Stimulated activated CD8-positive, alpha-beta memory T cell treated with anti-CD3 and anti-CD28 coated beads, Interleukin-7, amount 100 ng/mL, for 48 hours (primary cell): ENCODE results near the gene NRXN3.
"Not testable (repeated sequence)": the region's sequence is repeated elsewhere in the genome, so short reads cannot be mapped to it uniquely, and the experiment has no call there.

Experiments
- DNase-seq, 2 donors: peaks; one replicate each; pipeline ENCODE4 v3.0.0-alpha.2; 2020; ENCODE audit warnings: low read depth in 1 of 2; ENCODE audit errors: extremely low read depth in 1 of 2

Gene NRXN3

DNA sequence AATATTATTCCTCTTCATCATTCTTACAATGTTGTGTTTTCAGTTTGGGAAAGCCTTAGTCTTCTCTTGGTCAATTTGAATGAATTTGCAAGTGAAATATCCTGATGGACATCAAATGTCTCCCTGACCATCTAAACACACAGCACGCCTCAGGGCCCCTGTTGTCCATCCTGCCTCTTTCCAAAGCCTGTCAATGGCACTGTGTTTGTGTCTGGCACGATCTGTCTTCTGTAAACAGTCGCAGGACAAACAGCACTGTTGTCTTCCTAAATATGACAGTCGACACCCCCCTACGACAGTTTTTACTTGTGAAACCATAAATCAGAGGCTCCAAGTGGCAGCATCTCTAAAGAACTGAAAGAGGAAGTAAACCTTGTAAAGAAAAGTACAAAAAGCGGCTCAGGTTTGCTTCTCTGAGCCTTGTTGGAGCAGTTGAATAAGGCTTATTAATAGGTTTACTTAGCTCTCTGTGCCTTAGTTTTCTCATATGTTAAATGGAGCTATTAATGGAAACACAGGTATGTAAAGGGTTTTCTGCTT is 285.8 kb downstream of the NRXN3 start:
- DNase-seq: no peak

GRCh38 chr14:78469947-78470346 is 299.8 kb downstream of the NRXN3 start:
- DNase-seq: no peak

DNA sequence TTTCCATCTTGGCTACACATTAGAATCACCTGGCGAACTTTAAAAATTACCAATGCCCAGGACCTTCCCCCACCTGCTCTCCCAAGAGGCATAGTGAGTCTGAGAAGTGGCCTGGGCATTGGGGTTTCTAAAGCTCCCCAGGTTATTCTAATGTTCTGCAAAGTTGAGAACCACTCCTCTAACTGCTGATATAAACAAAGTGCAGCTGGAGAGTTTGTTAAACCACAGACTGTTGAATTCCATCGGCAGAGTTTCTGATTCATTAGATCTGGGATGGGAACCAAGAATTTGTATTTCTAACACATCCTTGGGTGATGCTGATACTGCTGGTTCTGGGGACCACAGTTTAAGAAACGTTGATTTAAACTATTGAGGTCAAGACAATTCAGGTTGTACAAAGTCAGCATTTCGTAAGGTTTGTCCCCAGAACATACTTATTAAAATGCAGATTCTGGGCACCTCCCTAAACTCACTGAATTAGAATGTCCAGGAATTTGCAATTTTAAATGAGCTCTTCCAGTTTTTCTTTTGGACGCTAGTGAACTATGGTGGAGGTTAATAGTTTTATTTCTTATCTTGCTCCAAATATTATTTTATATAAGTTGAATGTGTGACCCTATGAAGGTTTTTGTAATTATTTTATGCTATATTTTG is 309.1 kb downstream of the NRXN3 start:
- no peak for DNase-seq

- DNase-seq: no peak
Measured at GRCh38 chr14:78484028-78484427, 313.9 kb downstream of the NRXN3 start.

DNA sequence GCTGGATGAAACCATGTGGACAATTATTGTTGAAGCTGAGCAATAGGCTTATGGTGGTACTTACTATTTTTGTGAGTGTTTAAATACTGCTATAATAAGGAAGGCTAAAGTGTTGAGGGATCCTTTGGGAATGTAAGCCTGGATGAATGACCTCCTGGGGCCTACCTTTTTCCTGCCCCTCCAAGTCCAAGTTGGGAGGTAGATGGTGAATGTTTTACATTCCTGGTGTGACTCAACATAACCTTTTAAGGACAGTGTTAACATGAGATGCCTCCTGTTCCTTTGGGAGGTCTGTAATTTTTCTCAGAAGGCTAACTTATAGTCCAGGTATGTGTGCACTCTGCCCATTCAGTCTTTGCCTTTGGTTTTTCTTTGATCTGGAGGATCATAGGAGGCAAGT is 315.9 kb downstream of the NRXN3 start:
- DNase-seq: no peak

GRCh38 chr14:78486621-78487020 is 316.4 kb downstream of the NRXN3 start:
- no peak for DNase-seq

- DNase-seq: not testable (repeated sequence)
Measured at GRCh38 chr14:78487573-78487972, 317.4 kb downstream of the NRXN3 start.

DNA sequence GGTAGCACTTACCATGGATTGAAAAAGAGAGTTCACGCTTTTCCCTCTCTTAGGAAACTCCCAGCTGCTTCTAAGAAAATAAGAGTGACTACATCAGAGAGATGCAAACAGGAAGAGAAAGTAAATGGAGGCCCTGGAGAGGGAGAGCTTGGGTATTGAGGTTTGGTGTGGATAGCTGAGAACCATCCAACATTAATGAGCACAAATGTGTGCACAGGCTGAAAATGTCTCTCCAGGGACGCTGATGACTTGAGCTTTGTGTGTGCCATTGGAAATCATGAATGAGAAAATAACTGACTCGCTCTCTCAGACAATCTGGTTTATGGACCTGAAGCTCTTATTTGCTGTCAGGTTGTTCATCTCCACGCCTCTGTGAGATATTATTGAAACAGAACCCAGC is 318.8 kb downstream of the NRXN3 start:
- DNase-seq: no peak

DNA sequence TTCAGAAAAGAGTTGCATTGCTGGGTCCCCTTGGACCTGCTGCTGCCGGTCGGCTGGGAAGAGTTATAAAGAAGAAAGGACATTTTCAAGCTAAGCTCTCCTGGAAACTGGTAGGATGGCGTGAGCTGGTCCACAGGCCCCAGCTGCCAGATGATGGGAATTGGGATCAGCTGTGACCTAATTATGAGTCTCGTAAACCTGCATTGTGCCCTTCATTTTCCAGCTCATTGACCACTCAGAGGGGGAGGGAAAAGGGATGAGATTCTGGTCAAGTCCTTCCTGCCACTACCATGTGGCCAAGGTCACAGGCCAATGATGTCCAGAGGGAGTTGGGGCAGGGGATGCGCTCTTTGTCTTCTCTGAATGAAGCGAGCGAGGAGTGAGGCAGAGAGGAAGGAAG is 320.9 kb downstream of the NRXN3 start:
- no peak for DNase-seq

DNA sequence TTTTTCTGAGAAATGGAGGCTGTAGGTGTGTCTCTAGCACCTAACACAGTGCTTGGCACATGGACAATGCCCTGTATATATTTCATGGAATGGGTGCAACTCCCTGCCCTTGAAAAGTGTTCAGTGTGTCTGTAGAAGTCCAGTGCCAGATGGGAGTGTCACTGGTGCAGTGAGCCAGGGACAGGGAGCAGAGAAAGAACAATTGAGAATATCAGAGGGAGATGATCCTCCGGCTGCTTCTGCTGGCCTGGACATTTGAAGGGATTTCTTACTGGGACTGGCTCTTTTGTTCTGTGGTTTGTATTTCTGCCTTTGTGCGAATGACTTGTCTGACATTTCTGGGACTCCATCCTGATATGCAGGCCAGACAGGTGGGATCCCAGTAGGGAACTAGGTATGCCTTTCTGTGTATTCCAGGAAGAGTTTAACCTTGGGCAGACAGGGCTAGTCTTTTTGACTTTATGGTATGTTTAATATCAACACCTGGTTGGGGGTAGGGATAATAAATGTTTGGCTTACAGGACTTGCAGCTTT is 328.0 kb downstream of the NRXN3 start:
- no peak for DNase-seq

DNA sequence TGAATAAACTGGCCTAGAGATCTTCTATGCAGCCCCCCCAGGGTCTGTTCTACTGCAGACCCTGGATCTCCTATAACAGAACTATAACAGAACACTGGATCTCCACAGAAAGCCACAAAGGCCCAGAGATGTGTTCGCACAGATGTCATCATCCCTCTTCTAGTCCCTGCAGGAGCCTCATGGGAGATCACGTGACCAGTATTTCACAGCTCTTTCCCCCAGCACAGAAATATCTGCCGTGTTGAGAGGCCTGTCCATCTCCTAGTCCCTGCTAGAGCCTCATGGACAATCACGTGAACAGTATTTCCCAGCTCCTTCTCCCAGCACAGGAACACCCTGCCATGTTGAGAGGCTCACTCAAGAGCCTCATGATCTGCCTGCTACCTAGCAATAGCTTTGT is 331.7 kb downstream of the NRXN3 start:
- DNase-seq: no peak

- no peak for DNase-seq
Measured at GRCh38 chr14:78508023-78508422, 337.9 kb downstream of the NRXN3 start.

- no peak for DNase-seq
Measured at GRCh38 chr14:78509516-78509915, 339.3 kb downstream of the NRXN3 start.

- no peak for DNase-seq
Measured at GRCh38 chr14:78512021-78512420, 341.8 kb downstream of the NRXN3 start.

DNA sequence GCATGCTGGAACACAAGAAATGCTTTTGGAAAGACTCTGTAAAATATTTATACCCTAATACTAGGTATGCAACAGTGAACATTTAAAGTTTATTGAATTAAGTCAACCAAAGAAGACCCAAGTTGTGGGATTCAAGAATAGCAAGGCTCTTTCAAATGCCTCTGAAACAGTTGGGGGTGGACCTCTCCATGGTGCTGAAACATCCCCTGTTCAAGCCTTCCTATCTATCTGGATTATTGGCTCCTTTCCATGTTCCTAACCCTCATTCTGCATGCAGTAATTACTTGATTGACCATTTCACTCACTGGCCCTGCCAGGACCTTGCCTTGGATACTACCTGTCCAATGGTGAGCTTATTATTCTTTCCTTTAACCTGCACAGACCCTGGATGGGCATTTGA is 349.7 kb downstream of the NRXN3 start:
- no peak for DNase-seq

- no peak for DNase-seq
Measured at GRCh38 chr14:78524196-78524595, 354.0 kb downstream of the NRXN3 start.

DNA sequence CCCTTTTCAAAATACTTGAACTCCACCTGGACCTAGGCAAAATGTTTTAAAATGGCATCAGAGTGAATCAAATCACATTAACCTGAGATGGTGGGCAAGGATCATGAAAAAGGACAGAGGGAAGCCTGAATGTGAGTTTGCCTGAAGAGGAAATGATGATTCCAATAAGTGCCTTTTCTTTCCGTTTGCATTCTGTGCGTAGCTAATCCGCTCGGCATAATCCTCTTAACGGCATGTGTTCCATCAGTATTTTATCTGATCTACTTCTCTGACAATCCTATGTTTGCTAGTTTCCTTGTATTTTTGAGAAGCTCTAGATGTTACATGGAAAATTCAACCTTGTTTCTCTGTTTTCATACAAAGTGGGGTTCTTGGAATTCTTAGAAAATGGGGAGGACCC is 354.6 kb downstream of the NRXN3 start:
- no peak for DNase-seq

GRCh38 chr14:78530078-78530477 is 359.9 kb downstream of the NRXN3 start:
- DNase-seq: no peak

DNA sequence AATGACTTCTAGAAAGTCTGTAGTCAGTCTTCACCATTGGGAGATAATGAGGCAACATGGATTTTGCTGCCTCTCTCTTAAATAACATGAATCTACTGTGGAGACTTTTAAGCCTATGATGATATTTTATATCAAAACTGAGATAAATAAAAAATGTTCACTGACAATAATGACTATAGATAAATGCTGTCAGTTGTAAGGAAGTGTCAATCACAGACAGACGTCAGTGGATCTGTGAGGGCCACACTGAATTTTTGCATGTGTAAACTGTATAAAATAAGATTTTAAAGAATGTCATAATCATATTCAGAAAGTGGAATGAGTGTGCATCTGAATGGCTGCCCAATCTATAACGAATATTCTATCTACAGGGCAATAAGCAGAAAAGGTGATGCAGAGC is 364.0 kb downstream of the NRXN3 start:
- no peak for DNase-seq

DNA sequence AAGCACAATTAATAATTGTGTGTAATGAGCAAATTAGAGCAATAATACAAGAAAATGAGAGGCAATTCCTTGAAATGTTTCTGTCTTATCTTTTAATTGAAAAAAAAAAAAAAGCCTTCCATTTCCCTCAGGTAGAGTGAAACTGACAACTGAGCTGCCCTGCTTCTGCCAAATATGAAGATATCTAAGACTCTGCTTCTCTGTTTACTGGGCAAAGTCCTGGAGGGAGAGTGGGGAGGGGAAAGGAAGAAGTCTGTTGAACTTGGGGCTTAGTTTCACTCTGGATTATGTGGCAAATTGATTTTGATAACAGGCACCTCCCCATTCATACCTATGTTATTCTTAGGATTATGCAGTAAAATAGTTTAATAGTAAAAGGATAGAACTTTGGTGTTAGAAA is 364.9 kb downstream of the NRXN3 start:
- no peak for DNase-seq

DNA sequence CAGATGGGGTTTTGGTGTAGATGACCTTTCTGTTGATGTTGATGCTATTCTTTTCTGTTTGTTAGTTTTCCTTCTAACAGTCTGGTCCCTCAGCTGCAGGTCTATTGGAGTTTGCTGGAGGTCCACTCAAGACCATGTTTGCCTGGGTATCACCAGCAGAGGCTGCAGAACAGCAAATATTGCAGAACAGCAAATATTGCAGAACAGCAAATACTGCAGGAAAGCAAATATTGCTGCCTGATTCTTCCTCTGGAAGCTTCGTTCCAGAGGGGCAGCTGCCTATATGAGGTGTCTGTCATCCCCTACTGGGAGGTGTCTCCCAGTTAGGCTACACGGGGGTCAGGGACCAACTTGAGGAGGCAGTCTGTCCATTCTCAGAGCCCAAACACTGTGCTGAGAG is 371.6 kb downstream of the NRXN3 start:
- DNase-seq: not testable (repeated sequence)

DNA sequence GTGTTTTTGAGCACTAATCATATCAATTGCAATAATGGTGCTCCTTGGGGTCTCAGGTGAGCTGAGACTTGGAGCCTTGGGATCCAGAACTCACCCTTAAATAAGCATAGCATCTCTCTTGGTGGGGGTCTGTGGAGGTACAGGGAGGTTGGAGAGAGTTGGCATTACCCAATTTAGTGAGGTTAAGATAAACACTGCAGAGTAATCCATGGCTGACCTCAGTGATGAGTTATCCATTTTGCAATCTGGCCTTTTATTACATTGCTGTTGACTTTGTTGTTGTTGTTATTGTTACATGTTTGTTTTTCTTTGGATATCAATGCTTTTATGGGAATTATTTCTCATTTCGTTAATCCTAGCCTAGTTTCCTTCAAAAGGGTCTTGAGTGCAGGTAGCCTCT is 373.3 kb downstream of the NRXN3 start:
- no peak for DNase-seq

GRCh38 chr14:78561074-78561473 is 390.9 kb downstream of the NRXN3 start:
- no peak for DNase-seq
